ENCODE data around the gene MPL.

The MPL gene

GRCh38 chr1:43337588-43337987, at the start of gene MPL:
Gene MPL, plus strand, starts transcription at chr1:43337818. Its CDS starts 31 bp downstream, at chr1:43337849.
- H3K9me3 ChIP-seq (ENCODE audit: control insufficient read depth, insufficient read depth, low read length) = no peaks in the 10 kb centered on the region
- H3K27ac ChIP-seq (ENCODE audit: low read length) = no peak within 1 kb of the TSS
- H3K36me3 ChIP-seq (ENCODE audit: control insufficient read depth, insufficient read depth, low read length) = no peaks in the 10 kb centered on the region
- H3K27me3 ChIP-seq (ENCODE audit: control insufficient read depth, insufficient read depth, low read length) = no peaks in the 10 kb centered on the region
- no peak within 1 kb of the TSS for H3K4me3 ChIP-seq (ENCODE audit: low read length)
- H3K4me1 ChIP-seq (ENCODE audit: control insufficient read depth, insufficient read depth, low read length) = no peaks in the 10 kb centered on the region
- DNase-seq (ENCODE audit: low read depth, low spot score) = no peak
- WGBS (ENCODE audit: insufficient coverage, insufficient read length) = no CpG with 5 or more reads among the region's 3 CpGs

- no CpG with 5 or more reads among the region's 9 CpGs for WGBS (ENCODE audit: insufficient coverage, insufficient read length)
- DNase-seq (ENCODE audit: low read depth, low spot score) = no peak
- Histone ChIP-seq H3K9me3 (ENCODE audit: control insufficient read depth, insufficient read depth, low read length) (no peaks in the 10 kb centered on the region), H3K4me1 (ENCODE audit: control insufficient read depth, insufficient read depth, low read length) (peaks cover 9% of the 10 kb centered on the region), H3K36me3 (ENCODE audit: control insufficient read depth, insufficient read depth, low read length) (no peaks in the 10 kb centered on the region), H3K27ac (ENCODE audit: low read length) (no peak overlapping the region), H3K27me3 (ENCODE audit: control insufficient read depth, insufficient read depth, low read length) (no peaks in the 10 kb centered on the region), H3K4me3 (ENCODE audit: low read length) (no peak overlapping the region)
These were observed 49.4 kb upstream of the MPL start for GRCh38 chr1:43288058-43288784.

GRCh38 chr1:43288785-43289706, 48.6 kb upstream of the MPL start:
- Histone ChIP-seq H3K9me3 (ENCODE audit: control insufficient read depth, insufficient read depth, low read length) (no peaks in the 10 kb centered on the region), H3K36me3 (ENCODE audit: control insufficient read depth, insufficient read depth, low read length) (no peaks in the 10 kb centered on the region), H3K4me3 (ENCODE audit: low read length) (no peak overlapping the region), H3K27me3 (ENCODE audit: control insufficient read depth, insufficient read depth, low read length) (no peaks in the 10 kb centered on the region), H3K4me1 (ENCODE audit: control insufficient read depth, insufficient read depth, low read length) (peaks cover 11% of the 10 kb centered on the region), H3K27ac (ENCODE audit: low read length) (no peak overlapping the region)
- WGBS (ENCODE audit: insufficient coverage, insufficient read length) = no CpG with 5 or more reads among the region's 12 CpGs
- no peak for DNase-seq (ENCODE audit: low read depth, low spot score)

- Histone ChIP-seq H3K27ac (ENCODE audit: low read length) (no peak overlapping the region), H3K9me3 (ENCODE audit: control insufficient read depth, insufficient read depth, low read length) (no peaks in the 10 kb centered on the region), H3K36me3 (ENCODE audit: control insufficient read depth, insufficient read depth, low read length) (no peaks in the 10 kb centered on the region), H3K4me1 (ENCODE audit: control insufficient read depth, insufficient read depth, low read length) (peaks cover 5% of the 10 kb centered on the region; the same call in 1 of the 2 replicates), H3K4me3 (ENCODE audit: low read length) (no peak overlapping the region), H3K27me3 (ENCODE audit: control insufficient read depth, insufficient read depth, low read length) (no peaks in the 10 kb centered on the region)
- WGBS (ENCODE audit: insufficient coverage, insufficient read length) = no CpG with 5 or more reads among the region's 7 CpGs
- DNase-seq (ENCODE audit: low read depth, low spot score) = no peak
These were observed 45.4 kb upstream of the MPL start for GRCh38 chr1:43292216-43292615.

- Histone ChIP-seq H3K27ac (ENCODE audit: low read length) (no peak overlapping the region), H3K9me3 (ENCODE audit: control insufficient read depth, insufficient read depth, low read length) (no peaks in the 10 kb centered on the region), H3K27me3 (ENCODE audit: control insufficient read depth, insufficient read depth, low read length) (no peaks in the 10 kb centered on the region), H3K4me1 (ENCODE audit: control insufficient read depth, insufficient read depth, low read length) (peaks cover 5% of the 10 kb centered on the region; the same call in 1 of the 2 replicates), H3K4me3 (ENCODE audit: low read length) (no peak overlapping the region), H3K36me3 (ENCODE audit: control insufficient read depth, insufficient read depth, low read length) (no peaks in the 10 kb centered on the region)
- WGBS (ENCODE audit: insufficient coverage, insufficient read length) = no CpG with 5 or more reads among the region's 5 CpGs
- DNase-seq (ENCODE audit: low read depth, low spot score) = no peak
These were observed 44.9 kb upstream of the MPL start for GRCh38 chr1:43292679-43293078.

- H3K4me1 ChIP-seq (ENCODE audit: control insufficient read depth, insufficient read depth, low read length) = peaks cover 5% of the 10 kb centered on the region; the same call in 1 of the 2 replicates
- no peak for DNase-seq (ENCODE audit: low read depth, low spot score)
- WGBS (ENCODE audit: insufficient coverage, insufficient read length) = no CpG with 5 or more reads among the region's 2 CpGs
These were observed 44.4 kb upstream of the MPL start for GRCh38 chr1:43293176-43293575.

GRCh38 chr1:43293896-43294760, 43.5 kb upstream of the MPL start:
- Histone ChIP-seq H3K27me3 (ENCODE audit: control insufficient read depth, insufficient read depth, low read length) (no peaks in the 10 kb centered on the region), H3K9me3 (ENCODE audit: control insufficient read depth, insufficient read depth, low read length) (no peaks in the 10 kb centered on the region), H3K4me1 (ENCODE audit: control insufficient read depth, insufficient read depth, low read length) (peaks cover 5% of the 10 kb centered on the region; the same call in 1 of the 2 replicates), H3K36me3 (ENCODE audit: control insufficient read depth, insufficient read depth, low read length) (no peaks in the 10 kb centered on the region), H3K27ac (ENCODE audit: low read length) (no peak overlapping the region), H3K4me3 (ENCODE audit: low read length) (no peak overlapping the region)
- no CpG with 5 or more reads among the region's 7 CpGs for WGBS (ENCODE audit: insufficient coverage, insufficient read length)
- DNase-seq (ENCODE audit: low read depth, low spot score) = no peak

More at GRCh38 chr1:43293176-43293575, 44.4 kb upstream of the MPL start:
- Histone ChIP-seq H3K27ac (ENCODE audit: low read length) (no peak overlapping the region), H3K4me3 (ENCODE audit: low read length) (no peak overlapping the region), H3K27me3 (ENCODE audit: control insufficient read depth, insufficient read depth, low read length) (no peaks in the 10 kb centered on the region), H3K36me3 (ENCODE audit: control insufficient read depth, insufficient read depth, low read length) (no peaks in the 10 kb centered on the region), H3K9me3 (ENCODE audit: control insufficient read depth, insufficient read depth, low read length) (no peaks in the 10 kb centered on the region)

GRCh38 chr1:43294761-43295160, 42.9 kb upstream of the MPL start:
- no CpG with 5 or more reads among the region's 8 CpGs for WGBS (ENCODE audit: insufficient coverage, insufficient read length)
- Histone ChIP-seq H3K4me3 (ENCODE audit: low read length) (no peak overlapping the region), H3K36me3 (ENCODE audit: control insufficient read depth, insufficient read depth, low read length) (no peaks in the 10 kb centered on the region), H3K27me3 (ENCODE audit: control insufficient read depth, insufficient read depth, low read length) (no peaks in the 10 kb centered on the region), H3K27ac (ENCODE audit: low read length) (no peak overlapping the region), H3K9me3 (ENCODE audit: control insufficient read depth, insufficient read depth, low read length) (no peaks in the 10 kb centered on the region), H3K4me1 (ENCODE audit: control insufficient read depth, insufficient read depth, low read length) (peaks cover 6% of the 10 kb centered on the region; the same call in 1 of the 2 replicates)
- DNase-seq (ENCODE audit: low read depth, low spot score) = no peak

GRCh38 chr1:43296207-43296606, 41.4 kb upstream of the MPL start:
- no peaks in the 10 kb centered on the region for H3K27me3 ChIP-seq (ENCODE audit: control insufficient read depth, insufficient read depth, low read length)
- DNase-seq (ENCODE audit: low read depth, low spot score) = no peak
- H3K4me3 ChIP-seq (ENCODE audit: low read length) = no peak overlapping the region
- no peaks in the 10 kb centered on the region for H3K36me3 ChIP-seq (ENCODE audit: control insufficient read depth, insufficient read depth, low read length)
- no CpG with 5 or more reads among the region's 1 CpG for WGBS (ENCODE audit: insufficient coverage, insufficient read length)
- H3K9me3 ChIP-seq (ENCODE audit: control insufficient read depth, insufficient read depth, low read length) = no peaks in the 10 kb centered on the region
- H3K4me1 ChIP-seq (ENCODE audit: control insufficient read depth, insufficient read depth, low read length) = peaks cover 6% of the 10 kb centered on the region; the same call in 1 of the 2 replicates
- no peak overlapping the region for H3K27ac ChIP-seq (ENCODE audit: low read length)

- H3K9me3 ChIP-seq (ENCODE audit: control insufficient read depth, insufficient read depth, low read length) = no peaks in the 10 kb centered on the region
- H3K27me3 ChIP-seq (ENCODE audit: control insufficient read depth, insufficient read depth, low read length) = no peaks in the 10 kb centered on the region
- WGBS (ENCODE audit: insufficient coverage, insufficient read length) = no CpG with 5 or more reads among the region's 1 CpG
- H3K4me1 ChIP-seq (ENCODE audit: control insufficient read depth, insufficient read depth, low read length) = peaks cover 6% of the 10 kb centered on the region; the same call in 1 of the 2 replicates
- H3K4me3 ChIP-seq (ENCODE audit: low read length) = no peak overlapping the region
- DNase-seq (ENCODE audit: low read depth, low spot score) = no peak
- H3K27ac ChIP-seq (ENCODE audit: low read length) = no peak overlapping the region
- H3K36me3 ChIP-seq (ENCODE audit: control insufficient read depth, insufficient read depth, low read length) = no peaks in the 10 kb centered on the region
These were observed 39.6 kb upstream of the MPL start for GRCh38 chr1:43298055-43298454.
